Peyer's patch (tissue), 4 donors: Measurements from ENCODE around the gene MYLK. TPM values are rescaled to one million over a fixed set of nuclear protein-coding genes. Genes with fewer than 3 reads are reported as not detected.

ENCODE experiments used
- DNase-seq, 3 donors: peaks; one replicate each; pipeline ENCODE4 v3.0.0-alpha.2; 2017 to 2019
- H3K27ac ChIP-seq, 4 donors: fragments of 200-600 bp; sonication (generic); one replicate each; pipeline ENCODE4 v1.5.1; 2016 to 2019
- H3K27me3 ChIP-seq, 2 donors: fragments of 200-600 bp; sonication (generic); one replicate each; pipeline ENCODE4 v1.5.1; 2019
- H3K36me3 ChIP-seq, 3 donors: fragments of 200-600 bp; sonication (generic); one replicate each; pipeline ENCODE4 v1.5.1; 2016 to 2019
- H3K4me1 ChIP-seq, 4 donors: fragments of 200-600 bp; sonication (generic); one replicate each; pipeline ENCODE4 v1.5.1; 2016 to 2019
- H3K4me3 ChIP-seq, 4 donors: fragments of 200-600 bp; sonication (generic); 1 replicate in 3 of 4; 2 replicates in 1 of 4; pipeline ENCODE4 v1.5.1; 2016 to 2019; ENCODE audit warnings: mild to moderate bottlenecking in 1 of 4
- H3K9me3 ChIP-seq, 4 donors: fragments of 200-600 bp; sonication (generic); one replicate each; pipeline ENCODE4 v1.5.1; 2016 to 2019; ENCODE audit warnings: mild to moderate bottlenecking in 1 of 4
- CTCF ChIP-seq, 6 experiments: fragments of 450-650 bp in 4 of 6; fragments of 200-600 bp in 2 of 6; sonication (generic) in 1 of 6; IDR thresholded peaks; one replicate each; pipeline ENCODE4 v1.5.1; 2017 to 2019; ENCODE audit warnings: antibody characterized with exemption in 6 of 6, mild to moderate bottlenecking in 3 of 6, moderate library complexity in 1 of 6
- POLR2A ChIP-seq, 2 donors: fragments of 450-650 bp; IDR thresholded peaks; one replicate each; pipeline ENCODE4 v1.5.1; 2017; ENCODE audit warnings: antibody characterized with exemption in 2 of 2, mild to moderate bottlenecking in 2 of 2, moderate library complexity in 2 of 2
- total RNA-seq, 4 donors: library from RNA; depleted of rRNA; stranded (reverse); fragments of >200 nt; gene quantifications; one replicate each; pipeline ENCODE4 v1.1.0, GENCODE V29; 2016

Gene MYLK
- total RNA-seq, 4 donors from 2014 or later: 81.3 to 117 (median 94.1) TPM

- TF ChIP-seq CTCF (IDR thresholded peaks at IDR 0.05): no peak
- no peak for TF ChIP-seq POLR2A (IDR thresholded peaks at IDR 0.05)
- no peaks in the 10 kb centered on the region for H3K9me3 ChIP-seq
- DNase-seq: no peak
- no peak overlapping the region for H3K27ac ChIP-seq
- peak overlapping the region in 1 of 4 donors; percentile 47 for H3K4me3 ChIP-seq
- no peaks in the 10 kb centered on the region for H3K36me3 ChIP-seq
- no peaks in the 10 kb centered on the region for H3K27me3 ChIP-seq
- peaks cover 0 to 8% (median 0%) of the 10 kb centered on the region in 4 donors for H3K4me1 ChIP-seq
These were observed 85.6 kb downstream of the MYLK start for GRCh38 chr3:123798550-123798949.

GRCh38 chr3:123795471-123796251 is 88.5 kb downstream of the MYLK start:
- H3K27me3 ChIP-seq: no peaks in the 10 kb centered on the region
- H3K9me3 ChIP-seq: no peaks in the 10 kb centered on the region
- peaks cover 0 to 13% (median 0%) of the 10 kb centered on the region in 4 donors for H3K4me1 ChIP-seq
- H3K4me3 ChIP-seq: no peak overlapping the region
- no peak overlapping the region for H3K27ac ChIP-seq
- H3K36me3 ChIP-seq: no peaks in the 10 kb centered on the region
- no peak for DNase-seq
- TF ChIP-seq CTCF (IDR thresholded peaks at IDR 0.05) (no peak), POLR2A (IDR thresholded peaks at IDR 0.05) (no peak)

GRCh38 chr3:123793425-123793824 is 90.7 kb downstream of the MYLK start:
- Histone ChIP-seq H3K9me3 (no peaks in the 10 kb centered on the region), H3K36me3 (no peaks in the 10 kb centered on the region), H3K4me3 (no peak overlapping the region), H3K27ac (peak overlapping the region in 1 of 4 donors; percentile 80), H3K27me3 (no peaks in the 10 kb centered on the region), H3K4me1 (peaks cover 0 to 5% (median 0%) of the 10 kb centered on the region in 4 donors)
- DNase-seq: no peak
- TF ChIP-seq POLR2A (IDR thresholded peaks at IDR 0.05) (no peak), CTCF (IDR thresholded peaks at IDR 0.05) (no peak)

- Histone ChIP-seq H3K4me1 (peaks cover 0 to 5% (median 0%) of the 10 kb centered on the region in 4 donors), H3K36me3 (no peaks in the 10 kb centered on the region), H3K4me3 (no peak overlapping the region), H3K27ac (peak overlapping the region in 3 of 4 donors; percentile 30 to 80 (median 44)), H3K27me3 (no peaks in the 10 kb centered on the region), H3K9me3 (no peaks in the 10 kb centered on the region)
- no peak for DNase-seq
- TF ChIP-seq POLR2A (IDR thresholded peaks at IDR 0.05) (no peak), CTCF (IDR thresholded peaks at IDR 0.05) (no peak)
These were observed 91.5 kb downstream of the MYLK start for GRCh38 chr3:123792473-123793201.

GRCh38 chr3:123791898-123792297 is 92.2 kb downstream of the MYLK start:
- DNase-seq: no peak
- Histone ChIP-seq H3K36me3 (no peaks in the 10 kb centered on the region), H3K4me3 (no peak overlapping the region), H3K27me3 (no peaks in the 10 kb centered on the region), H3K27ac (peak overlapping the region in 3 of 4 donors; percentile 30 to 80 (median 44)), H3K9me3 (no peaks in the 10 kb centered on the region), H3K4me1 (peaks cover 0 to 5% (median 0%) of the 10 kb centered on the region in 4 donors)
- TF ChIP-seq POLR2A (IDR thresholded peaks at IDR 0.05) (no peak), CTCF (IDR thresholded peaks at IDR 0.05) (no peak)
